WTC11 (cell line): Measurements from ENCODE around the gene GPR17. TPM values are rescaled to one million over a fixed set of nuclear protein-coding genes. Genes with fewer than 3 reads are reported as not detected.

Source experiments
- ATAC-seq: fragments of 200-7000 bp; cut with Tn5 transposase; 2 replicates; pipeline ENCODE4 v1.10.0; 2021; ENCODE audit warnings: mild to moderate bottlenecking, moderate library complexity
- CTCF ChIA-PET: fragments of 300-600 bp; sonication (Branson Sonifier 250); formaldehyde crosslinking; loops from one replicate; lab custom pipeline; 2021; ENCODE audit warnings: antibody characterized with exemption; lab: Charles Lee
- POLR2A ChIA-PET: fragments of 350-600 bp; sonication (Branson Sonifier 250); formaldehyde crosslinking; loops from one replicate; lab custom pipeline; 2021; ENCODE audit warnings: antibody characterized with exemption; lab: Charles Lee
- DNase-seq: peaks from one replicate; pipeline ENCODE4 v3.0.0; 2021; ENCODE audit warnings: low spot score
- H3K27ac Mint-ChIP-seq: 2 replicates; pipeline ENCODE4 v1.8.0; 2021; ENCODE audit warnings: mixed read lengths
- H3K27me3 Mint-ChIP-seq: 2 replicates; pipeline ENCODE4 v1.8.0; 2021; ENCODE audit warnings: low read depth, mild to moderate bottlenecking, moderate library complexity, mixed read lengths
- H3K36me3 Mint-ChIP-seq: 2 replicates; pipeline ENCODE4 v1.8.0; 2021; ENCODE audit warnings: mixed read lengths
- H3K4me1 Mint-ChIP-seq: 2 replicates; pipeline ENCODE4 v1.8.0; 2022; ENCODE audit warnings: mixed read lengths
- H3K4me3 Mint-ChIP-seq: 2 replicates; pipeline ENCODE4 v1.8.0; 2021; ENCODE audit warnings: mild to moderate bottlenecking, moderate library complexity, mixed read lengths
- H3K9me3 Mint-ChIP-seq: 2 replicates; pipeline ENCODE4 v1.8.0; 2021; ENCODE audit warnings: mixed read lengths
- AFF4 ChIP-seq: sonication (generic); formaldehyde crosslinking; IDR thresholded peaks from 2 replicates; pipeline ENCODE4 v1.8.1; 2023; ENCODE audit warnings: mild to moderate bottlenecking, missing genetic modification reagents, borderline replicate concordance
- ATF2 ChIP-seq: sonication (generic); formaldehyde crosslinking; IDR thresholded peaks from 2 replicates; pipeline ENCODE4 v1.8.1; 2022; ENCODE audit warnings: low read depth, missing genetic modification reagents, borderline replicate concordance
- CREM ChIP-seq: sonication (generic); formaldehyde crosslinking; IDR thresholded peaks from 2 replicates; pipeline ENCODE4 v1.8.1; 2022; ENCODE audit warnings: mild to moderate bottlenecking, missing genetic modification reagents, moderate library complexity
- E2F1 ChIP-seq: sonication (generic); formaldehyde crosslinking; IDR thresholded peaks from 2 replicates; pipeline ENCODE4 v1.8.0; 2022; ENCODE audit warnings: mild to moderate bottlenecking, missing genetic modification reagents
- ETV6 ChIP-seq: sonication (generic); formaldehyde crosslinking; IDR thresholded peaks from 2 replicates; pipeline ENCODE4 v1.8.1; 2022; ENCODE audit warnings: mild to moderate bottlenecking, missing genetic modification reagents
- FOXJ3 ChIP-seq: sonication (generic); formaldehyde crosslinking; IDR thresholded peaks from 2 replicates; pipeline ENCODE4 v1.9.0; 2021; ENCODE audit warnings: missing genetic modification reagents, mild to moderate bottlenecking, borderline replicate concordance
- FOXK1 ChIP-seq: sonication (generic); formaldehyde crosslinking; IDR thresholded peaks from 2 replicates; pipeline ENCODE4 v1.8.0; 2022; ENCODE audit warnings: mild to moderate bottlenecking, moderate library complexity, missing genetic modification reagents
- FOXP4 ChIP-seq: sonication (generic); formaldehyde crosslinking; IDR thresholded peaks from 2 replicates; pipeline ENCODE4 v1.8.0; 2022; ENCODE audit warnings: mild to moderate bottlenecking, missing genetic modification reagents
- GRHL2 ChIP-seq: fragments of 250-450 bp; sonication (Bioruptor Pico); IDR thresholded peaks from 2 replicates; pipeline ENCODE4 v1.8.0; 2022; ENCODE audit warnings: mild to moderate bottlenecking, moderate library complexity; ENCODE audit not compliant: insufficient replicate concordance, severe bottlenecking
- PRDM15 ChIP-seq: sonication (generic); formaldehyde crosslinking; IDR thresholded peaks from 2 replicates; pipeline ENCODE4 v1.8.0; 2022; ENCODE audit warnings: missing genetic modification reagents
- STAT6 ChIP-seq: sonication (generic); formaldehyde crosslinking; conservative IDR thresholded peaks from 2 replicates; pipeline ENCODE4 v1.8.1; 2023; ENCODE audit warnings: mild to moderate bottlenecking, low read depth, missing genetic modification reagents, moderate library complexity
- TCF7 ChIP-seq: sonication (generic); formaldehyde crosslinking; IDR thresholded peaks from 2 replicates; pipeline ENCODE4 v1.8.0; 2022; ENCODE audit warnings: mild to moderate bottlenecking, low read depth, missing genetic modification reagents, moderate library complexity
- USF2 ChIP-seq: sonication (generic); formaldehyde crosslinking; IDR thresholded peaks from 2 replicates; pipeline ENCODE4 v1.8.1; 2023; ENCODE audit warnings: mild to moderate bottlenecking, missing genetic modification reagents, moderate library complexity
- ZNF219 ChIP-seq: sonication (generic); formaldehyde crosslinking; IDR thresholded peaks from 2 replicates; pipeline ENCODE4 v1.8.0; 2023; ENCODE audit warnings: missing genetic modification reagents, mild to moderate bottlenecking, borderline replicate concordance
- ZNF263 ChIP-seq: sonication (generic); formaldehyde crosslinking; IDR thresholded peaks from 2 replicates; pipeline ENCODE4 v1.8.1; 2022; ENCODE audit warnings: low read depth, mild to moderate bottlenecking, moderate library complexity, missing genetic modification reagents
- ZNF425 ChIP-seq: fragments of 250-450 bp; sonication (Bioruptor Pico); conservative IDR thresholded peaks from 2 replicates; pipeline ENCODE4 v1.9.0; 2021; ENCODE audit warnings: mild to moderate bottlenecking
- ZNF671 ChIP-seq: fragments of 250-450 bp; sonication (Bioruptor Pico); IDR thresholded peaks from 2 replicates; pipeline ENCODE4 v1.8.0; 2021; ENCODE audit warnings: mild to moderate bottlenecking
- total RNA-seq: library from RNA; stranded (reverse); gene quantifications from 3 replicates; pipeline ENCODE4 v1.2.3, GENCODE V29; 2021

The GPR17 gene
- total RNA-seq, 1 experiment from 2014 or later: not detected

GRCh38 chr2:127606625-127607398 is 39.1 kb upstream of the GPR17 start:
- Mint-ChIP-seq H3K9me3 (peaks cover 10% of the 10 kb centered on the region), H3K27me3 (peaks cover 3% of the 10 kb centered on the region; the same call in 1 of the 2 replicates), H3K4me1 (no peaks in the 10 kb centered on the region), H3K36me3 (no peaks in the 10 kb centered on the region), H3K27ac (no peak overlapping the region), H3K4me3 (no peak overlapping the region)
- ChIA-PET POLR2A (no interaction called here), CTCF (interaction anchor here (1.3 to 2.0 kb wide), 2 partner anchors 16 to 43 kb away, joined by 5 to 8 read pairs; no protein-coding TSS in a partner anchor)
- DNase-seq (no peak), ATAC-seq (no peak)
- TF ChIP-seq AFF4 (CRISPR knock-in tag): no peak
- no peak for TF ChIP-seq FOXP4 (CRISPR knock-in tag)
- no peak for TF ChIP-seq ATF2 (CRISPR knock-in tag)
- TF ChIP-seq CREM (CRISPR knock-in tag): no peak
- TF ChIP-seq FOXK1 (CRISPR knock-in tag): no peak
- no peak for TF ChIP-seq E2F1 (CRISPR knock-in tag)
- TF ChIP-seq TCF7: no peak
- TF ChIP-seq USF2: no peak
- TF ChIP-seq ZNF263: no peak
- TF ChIP-seq ZNF671 (CRISPR knock-in tag): no peak
- no peak for TF ChIP-seq PRDM15 (CRISPR knock-in tag)
- TF ChIP-seq ZNF219 (CRISPR knock-in tag): no peak
- TF ChIP-seq GRHL2 (CRISPR knock-in tag): no peak
- TF ChIP-seq ZNF425 (CRISPR knock-in tag): no peak
- no peak for TF ChIP-seq STAT6 (CRISPR knock-in tag)
- no peak for TF ChIP-seq FOXJ3
- no peak for TF ChIP-seq ETV6 (CRISPR knock-in tag)
